GM19193 (cell line): ENCODE data around the gene SH3TC1.

ENCODE experiments used
- POLR2A ChIP-seq: IDR thresholded peaks from 4 replicates; pipeline ENCODE4 v1.6.1; 2011; ENCODE audit not compliant: insufficient read depth, insufficient read length; ENCODE audit errors: extremely low read depth

The SH3TC1 gene

DNA sequence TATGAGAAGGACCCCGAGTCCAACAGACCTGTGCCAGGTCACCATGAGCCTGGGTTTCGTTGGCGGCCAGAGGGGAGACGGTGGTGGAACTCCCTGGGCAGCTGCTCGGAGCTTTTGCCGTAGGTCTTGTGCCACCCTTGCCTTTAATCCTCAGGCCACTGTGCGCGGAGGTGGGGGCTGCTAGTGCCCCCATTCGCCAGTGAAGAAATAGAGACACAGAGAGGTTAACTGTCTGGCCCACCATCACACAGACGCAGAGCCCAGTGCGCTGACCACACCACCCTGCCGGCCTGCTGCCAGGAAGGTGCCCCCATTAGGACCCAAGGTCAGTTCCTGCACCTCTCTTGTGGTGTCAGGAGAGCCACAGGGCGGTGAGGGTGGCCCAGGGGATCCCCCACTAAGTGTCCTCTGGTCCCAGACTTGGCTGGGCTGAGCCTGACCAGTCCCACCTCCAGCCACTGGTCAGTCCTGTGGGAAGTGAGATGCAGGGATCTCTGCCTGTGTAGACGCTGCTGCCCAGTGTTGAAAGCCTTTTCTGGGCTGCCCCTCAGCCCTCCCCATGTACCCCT, 42.2 kb downstream of the SH3TC1 start:
- TF ChIP-seq POLR2A, result no peak

DNA sequence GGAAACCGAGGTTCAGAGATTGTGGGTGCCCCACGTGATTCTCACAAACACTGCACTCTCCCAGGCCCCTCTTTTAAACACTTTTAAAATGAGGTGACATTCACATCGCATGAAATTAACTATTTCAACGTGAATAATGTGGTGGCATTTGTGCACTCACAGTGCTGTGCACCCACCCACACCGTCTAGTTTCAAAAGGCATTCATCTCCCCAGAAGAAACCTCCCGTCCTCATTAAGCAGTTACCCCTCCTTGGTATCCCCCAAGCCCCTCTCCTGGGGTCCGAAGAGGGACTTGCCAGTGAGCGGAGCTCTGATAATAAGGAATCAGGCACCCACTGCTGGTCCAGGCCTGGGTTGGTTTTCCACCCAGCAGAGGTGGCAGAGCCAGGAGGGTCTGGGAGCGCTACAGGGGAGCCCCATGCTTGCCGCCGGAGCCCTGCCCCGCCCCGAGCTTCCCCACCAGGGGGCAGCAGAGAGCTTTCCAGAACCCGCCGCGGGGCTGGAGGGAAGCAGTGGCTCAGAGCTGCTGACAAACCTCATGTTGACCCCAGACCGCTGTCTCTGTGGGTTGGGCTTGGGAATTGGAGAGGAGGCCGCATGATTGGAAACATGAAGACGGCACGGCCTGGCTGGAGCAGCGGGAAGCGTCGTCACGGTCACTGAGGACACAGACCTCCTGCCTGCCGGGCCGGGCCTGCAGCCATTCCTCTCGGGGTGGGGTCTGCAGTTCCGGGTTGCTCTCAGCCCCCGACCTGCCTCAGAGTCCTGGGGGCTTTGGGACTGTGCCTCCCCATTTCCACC, 43.0 kb downstream of the SH3TC1 start:
- no peak for TF ChIP-seq POLR2A

DNA sequence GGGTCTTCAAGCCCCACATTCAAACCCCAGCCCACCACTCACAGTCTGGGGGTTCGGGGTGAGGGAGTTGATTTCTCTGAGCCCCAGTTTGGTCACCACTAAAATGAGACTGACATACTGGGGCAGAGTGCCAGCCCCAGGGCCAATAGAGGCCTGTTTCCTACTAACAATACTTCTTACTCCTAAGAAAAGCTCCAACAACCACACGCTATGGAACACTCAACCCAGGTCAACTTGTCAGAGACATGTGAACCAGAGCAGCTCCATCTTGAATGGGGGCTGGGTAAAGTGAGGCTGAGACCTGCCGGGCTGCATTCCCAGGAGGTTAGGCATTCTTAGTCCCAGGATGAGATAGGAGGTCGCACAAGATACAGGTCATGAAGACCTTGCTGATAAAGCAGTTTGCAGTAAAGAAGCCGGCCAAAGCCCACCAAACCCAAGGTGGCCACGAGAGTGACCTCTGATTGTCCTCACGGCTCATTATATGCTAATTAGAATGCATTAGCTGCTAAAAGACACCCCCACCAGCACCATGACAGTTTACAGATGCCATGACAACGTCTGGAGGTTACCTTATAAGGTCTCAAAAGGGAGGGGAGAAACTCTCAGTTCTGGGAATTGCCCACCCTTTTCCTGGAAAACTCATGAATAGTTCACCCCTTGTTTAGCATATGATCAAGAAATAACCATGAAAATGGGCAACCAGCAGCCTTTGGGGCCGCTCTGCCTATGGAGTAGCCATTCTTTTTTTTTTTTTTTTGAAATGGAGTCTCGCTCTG, 43.9 kb downstream of the SH3TC1 start:
- no peak for TF ChIP-seq POLR2A

DNA sequence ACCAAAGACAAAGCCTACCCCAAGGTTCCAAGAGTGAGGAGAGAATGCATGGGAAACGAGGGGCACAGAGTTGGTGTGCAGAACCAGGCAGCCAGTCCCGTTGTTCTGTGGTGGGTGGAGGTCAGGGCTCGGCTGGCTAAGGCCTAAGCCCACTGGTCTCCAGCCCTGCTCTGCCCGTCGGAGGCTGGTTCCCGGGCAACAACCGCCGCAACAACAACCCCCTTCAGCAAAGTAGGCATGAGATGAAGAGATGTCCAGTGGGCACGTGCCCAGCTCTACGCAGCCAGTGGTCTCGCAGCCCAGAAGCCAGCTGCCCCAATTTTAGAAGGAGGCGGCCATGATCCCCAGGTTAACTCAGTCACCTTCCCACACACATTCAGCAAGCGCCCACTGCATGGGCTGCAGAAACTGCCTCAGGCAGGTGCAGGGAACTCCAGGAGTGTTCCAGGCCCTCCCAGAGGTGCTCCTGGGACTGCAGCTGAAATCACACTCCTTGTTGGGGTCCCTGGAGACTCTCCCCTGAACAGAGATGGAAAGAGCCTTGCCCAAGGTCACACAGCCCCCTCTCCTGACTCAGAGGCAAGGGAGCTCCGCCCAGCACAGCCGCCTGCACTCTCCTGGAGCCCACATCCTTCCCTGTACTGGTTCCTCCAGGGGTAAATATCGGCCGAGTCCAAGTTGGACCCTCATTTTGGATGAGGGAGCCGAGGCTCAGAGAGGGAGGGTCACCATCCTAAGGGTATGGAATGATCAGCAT, 45.1 kb downstream of the SH3TC1 start:
- no peak for TF ChIP-seq POLR2A

DNA sequence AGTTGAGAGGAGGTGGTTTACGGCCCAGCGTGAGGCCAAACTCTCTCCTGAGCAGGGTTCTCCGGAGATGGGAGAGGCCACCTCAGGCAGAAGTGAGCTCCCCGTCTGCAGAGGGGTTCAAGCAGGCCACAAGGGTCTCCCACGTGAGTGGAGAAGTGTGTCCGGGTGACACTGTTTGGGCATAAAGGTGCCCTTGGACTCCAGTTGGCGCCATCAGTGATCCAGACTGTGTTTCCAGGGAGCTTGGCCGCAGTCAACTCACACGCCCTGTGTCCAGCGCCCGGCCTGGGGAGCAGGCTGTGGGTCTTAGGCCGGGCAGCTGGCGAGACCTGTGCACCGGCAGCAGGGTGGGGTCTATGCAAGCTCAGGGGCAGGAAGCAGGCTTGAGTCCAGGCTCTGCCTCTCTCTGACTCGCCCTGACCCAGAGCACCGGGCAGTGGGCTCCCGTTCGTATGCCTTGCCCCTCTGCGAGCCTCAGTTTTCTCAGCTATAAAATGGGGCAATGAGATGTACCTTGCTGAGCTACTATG, 45.9 kb downstream of the SH3TC1 start:
- no peak for TF ChIP-seq POLR2A

DNA sequence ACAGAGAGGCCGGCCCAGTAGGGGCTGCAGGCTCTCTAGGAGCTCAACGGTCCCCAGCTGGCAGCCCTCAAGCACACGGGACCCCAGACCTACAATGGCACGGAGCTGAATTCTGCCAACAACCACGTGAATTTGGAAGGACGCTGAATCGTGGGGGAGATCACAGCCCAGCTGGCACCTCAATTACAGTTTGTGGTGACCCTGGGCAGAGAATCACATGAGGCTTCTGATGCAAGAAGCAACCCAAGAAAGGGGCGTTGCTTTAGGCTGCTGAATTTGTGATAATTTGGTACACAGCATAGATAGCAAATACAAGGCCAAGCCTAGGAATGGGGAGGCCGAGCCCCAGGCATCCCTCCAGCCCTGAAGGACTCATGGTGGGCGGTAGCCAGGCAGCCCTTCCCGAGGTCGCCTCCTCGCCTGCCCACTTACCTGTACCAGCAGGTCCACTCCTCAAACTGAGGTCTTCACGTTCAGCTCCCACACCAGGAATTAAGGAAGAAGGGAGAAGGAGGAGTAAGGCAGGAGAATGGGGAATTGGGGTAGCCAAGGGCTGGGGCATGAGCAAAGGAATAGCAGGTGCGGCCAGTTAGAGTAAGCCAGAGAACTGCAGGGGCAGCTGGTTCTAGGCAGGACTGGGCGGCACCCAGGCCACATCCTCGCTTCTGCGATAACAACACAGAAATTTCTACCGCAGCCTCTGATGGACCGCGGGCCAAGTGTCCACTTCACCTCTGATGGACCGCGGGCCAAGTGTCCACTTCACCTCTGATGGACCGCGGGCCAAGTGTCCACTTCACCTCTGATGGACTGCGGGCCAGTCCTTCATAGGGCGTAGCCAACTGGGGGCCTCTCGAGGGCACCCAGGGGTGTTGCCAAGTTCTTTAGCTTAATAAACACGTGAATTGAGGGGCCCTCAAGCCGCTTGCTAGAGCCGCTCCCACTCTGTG, 47.1 kb downstream of the SH3TC1 start:
- TF ChIP-seq POLR2A, result no peak

DNA sequence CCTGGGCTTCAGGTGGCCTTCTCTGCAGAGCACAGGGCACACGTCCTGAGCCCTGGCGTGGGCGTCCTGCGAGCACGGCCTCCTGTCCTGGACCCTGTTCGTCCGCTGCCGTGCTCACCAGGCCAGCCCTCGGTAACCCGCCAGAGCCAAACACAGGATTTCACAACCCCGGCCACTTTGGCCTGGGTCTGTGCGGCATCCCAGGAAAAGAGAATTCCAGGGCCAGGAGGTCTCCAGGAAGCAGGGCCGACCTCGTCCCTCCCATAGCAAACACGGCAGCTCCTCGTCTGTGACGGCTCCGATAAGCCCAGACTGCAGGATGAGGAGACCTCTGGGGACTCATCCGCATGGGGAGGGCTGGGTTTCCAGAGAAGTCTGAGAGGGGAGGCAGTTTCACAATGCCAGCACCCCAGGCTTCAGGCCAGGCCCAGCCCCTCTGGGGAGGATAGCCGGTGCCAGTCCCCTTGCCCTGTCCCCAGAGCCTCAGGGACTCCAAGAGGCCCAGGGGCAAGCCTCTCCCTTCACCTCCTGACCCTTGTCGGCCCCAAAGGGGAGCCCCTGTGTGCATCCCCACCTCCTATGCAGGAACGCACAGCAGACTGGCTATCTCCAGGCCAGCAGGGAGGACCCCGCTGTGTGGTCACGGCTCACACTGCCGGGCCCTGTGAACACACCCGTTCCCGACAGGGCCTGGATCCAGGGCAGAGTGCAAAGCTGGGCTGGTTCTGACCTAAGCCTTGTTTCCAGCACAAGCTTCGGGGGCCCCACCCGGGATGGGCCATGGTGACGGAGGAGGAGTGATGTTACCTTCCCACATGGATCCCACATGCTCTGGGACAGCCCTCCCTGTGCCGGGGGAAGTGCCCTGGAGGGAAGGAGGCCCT, 48.2 kb downstream of the SH3TC1 start:
- TF ChIP-seq POLR2A, result no peak

DNA sequence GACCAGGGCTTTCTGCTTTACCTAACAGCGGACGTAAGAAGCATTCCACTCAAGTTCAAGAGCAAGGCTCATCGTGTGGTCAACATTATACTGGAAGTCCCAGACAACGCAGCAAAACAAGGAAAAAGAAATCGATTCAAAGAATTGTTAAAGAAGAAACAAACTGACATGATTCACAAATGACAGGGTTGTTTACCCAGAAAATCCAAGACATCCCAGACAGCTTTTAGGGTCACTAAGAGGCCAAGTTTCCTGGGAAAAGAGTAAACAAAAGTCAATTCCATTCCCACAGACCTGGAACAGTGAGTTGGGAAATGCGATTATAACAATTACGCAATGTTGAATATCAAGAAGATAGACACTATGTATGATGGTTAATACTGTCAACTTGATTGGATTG, 49.0 kb downstream of the SH3TC1 start:
- no peak for TF ChIP-seq POLR2A

DNA sequence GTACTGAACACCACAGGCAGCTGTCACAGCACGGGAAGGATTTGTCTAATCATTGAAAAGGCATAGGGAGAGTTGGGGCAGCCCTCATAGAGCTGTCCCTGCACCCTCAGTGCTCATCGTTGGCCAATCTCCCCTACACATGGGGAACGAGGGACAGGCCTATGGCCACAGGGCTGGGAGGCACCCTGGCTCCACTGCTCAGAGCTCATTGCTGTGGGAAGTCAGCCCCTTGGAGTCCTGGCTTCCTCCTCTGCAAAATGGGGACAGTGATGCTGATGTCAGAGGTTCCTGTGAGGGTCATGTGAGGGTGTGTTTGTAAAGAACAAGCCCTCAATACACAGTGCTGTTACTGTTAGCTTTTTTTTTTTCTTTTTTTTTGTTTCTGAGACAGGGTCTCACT, 51.1 kb downstream of the SH3TC1 start:
- TF ChIP-seq POLR2A, result no peak

DNA sequence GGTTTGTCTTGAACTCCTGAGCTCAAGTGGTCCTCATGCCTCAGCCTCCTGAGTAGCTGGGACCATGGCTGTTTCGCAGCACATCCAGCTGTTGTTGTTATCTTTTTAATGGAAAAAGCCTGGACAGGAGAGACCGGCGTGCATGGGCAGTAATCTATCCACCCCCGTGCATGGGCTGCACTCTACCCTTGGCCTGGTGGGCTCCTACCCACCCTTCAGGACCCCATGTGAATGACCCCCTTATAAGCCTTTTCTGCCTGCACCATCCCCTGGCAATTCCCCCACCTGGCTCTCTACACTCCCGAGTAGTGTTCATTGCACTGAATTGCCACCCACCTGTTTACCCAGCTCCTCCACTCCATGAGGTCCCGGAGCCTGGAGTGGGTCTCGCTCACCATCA, 51.5 kb downstream of the SH3TC1 start:
- no peak for TF ChIP-seq POLR2A

DNA sequence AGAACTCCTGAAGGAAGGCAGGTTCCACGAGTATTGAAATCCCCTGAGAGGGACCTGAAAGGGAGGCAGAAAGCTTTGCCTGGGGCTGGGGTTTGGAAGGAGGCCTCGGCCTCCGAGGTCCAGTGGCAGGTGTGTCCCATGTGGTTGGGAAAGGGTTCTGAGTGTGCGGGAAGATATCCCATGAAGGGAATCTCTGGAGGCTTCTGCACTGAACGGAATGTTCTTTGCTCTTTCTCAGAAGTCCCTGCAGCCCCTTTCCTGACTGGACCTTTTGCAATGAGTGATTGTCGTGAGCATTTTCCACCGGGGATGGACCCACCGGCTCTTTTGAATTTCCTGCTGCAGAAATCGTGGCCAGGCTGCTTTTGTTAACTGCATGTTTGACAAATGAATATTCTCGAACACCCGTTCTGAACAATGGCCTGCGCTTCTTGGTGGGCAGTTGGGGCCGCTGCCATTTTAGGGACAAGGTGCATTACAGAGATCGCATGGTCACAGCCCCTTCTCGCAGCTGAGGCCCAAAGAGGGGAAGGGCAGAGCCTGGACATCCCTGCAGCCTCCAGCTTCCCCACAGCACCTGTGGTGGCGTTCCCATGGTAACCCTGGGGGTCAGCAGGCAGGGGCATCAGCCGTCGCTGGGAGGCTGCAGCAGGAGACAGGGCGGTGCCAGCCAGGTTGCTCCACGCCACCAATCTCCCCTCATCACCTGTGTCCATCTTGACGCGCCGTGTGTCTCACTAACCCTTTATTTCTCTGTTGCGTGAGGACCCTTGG, 52.2 kb downstream of the SH3TC1 start:
- no peak for TF ChIP-seq POLR2A
